ENCODE data around the gene ZNRD2.

ZNRD2 gene

DNA sequence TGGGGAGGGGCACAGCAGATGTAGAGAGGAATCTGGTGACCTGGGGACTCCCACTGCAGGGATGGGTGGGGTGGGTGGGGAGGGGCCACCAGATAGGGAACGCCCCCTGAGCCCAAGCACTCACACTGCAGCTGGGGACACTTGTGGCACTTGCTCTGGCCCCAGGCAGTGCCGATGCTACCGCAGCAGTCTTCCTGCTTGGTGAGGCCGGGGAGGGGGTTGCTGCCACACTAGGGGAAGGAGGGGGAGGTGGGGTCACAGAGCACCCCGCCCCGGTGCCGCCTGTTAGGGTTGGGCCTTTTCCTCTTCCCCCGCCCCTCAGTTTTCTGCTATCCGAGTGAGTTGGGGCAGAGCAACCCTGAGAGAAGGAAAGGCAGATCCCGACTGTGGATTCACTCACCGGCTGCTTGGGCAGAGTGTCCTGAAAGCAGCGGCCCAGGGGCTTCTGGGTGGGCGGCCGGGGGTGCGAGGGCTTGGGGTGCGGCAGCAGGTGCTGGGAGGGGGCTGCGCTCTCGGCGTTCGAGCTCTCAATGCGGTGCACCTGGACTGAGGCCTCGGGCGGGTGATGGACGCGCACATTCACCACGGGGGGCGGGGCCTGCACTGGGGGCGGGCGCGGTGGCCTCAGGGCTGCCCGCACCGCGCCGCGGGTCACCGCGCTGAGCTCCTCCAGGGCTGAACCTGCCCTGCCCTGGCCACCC is 16.8 kb upstream of the ZNRD2 start:
- peaks cover 21% of the 10 kb centered on the region for H3F3A ChIP-seq (ENCODE audit: insufficient read depth, low read length)
- peak overlapping the region; percentile 79 for H3K4me2 ChIP-seq (ENCODE audit: low read depth, low read length)
- H3K4me3 ChIP-seq (ENCODE audit: low read length) = peak overlapping the region; percentile 48
- no peaks in the 10 kb centered on the region for H3K9me2 ChIP-seq (replicated peaks; ENCODE audit: insufficient read depth, low read length)
- H4K20me1 ChIP-seq (ENCODE audit: insufficient read depth, low read length) = no peaks in the 10 kb centered on the region
- no peak for TF ChIP-seq EZH2 (optimal IDR thresholded peaks at IDR 0.05; ENCODE audit: low read depth, low read length)
- no peak for TF ChIP-seq EZH2phosphoT487 (IDR thresholded peaks at IDR 0.05; ENCODE audit: low read length)
- TF ChIP-seq, protein P1, sequence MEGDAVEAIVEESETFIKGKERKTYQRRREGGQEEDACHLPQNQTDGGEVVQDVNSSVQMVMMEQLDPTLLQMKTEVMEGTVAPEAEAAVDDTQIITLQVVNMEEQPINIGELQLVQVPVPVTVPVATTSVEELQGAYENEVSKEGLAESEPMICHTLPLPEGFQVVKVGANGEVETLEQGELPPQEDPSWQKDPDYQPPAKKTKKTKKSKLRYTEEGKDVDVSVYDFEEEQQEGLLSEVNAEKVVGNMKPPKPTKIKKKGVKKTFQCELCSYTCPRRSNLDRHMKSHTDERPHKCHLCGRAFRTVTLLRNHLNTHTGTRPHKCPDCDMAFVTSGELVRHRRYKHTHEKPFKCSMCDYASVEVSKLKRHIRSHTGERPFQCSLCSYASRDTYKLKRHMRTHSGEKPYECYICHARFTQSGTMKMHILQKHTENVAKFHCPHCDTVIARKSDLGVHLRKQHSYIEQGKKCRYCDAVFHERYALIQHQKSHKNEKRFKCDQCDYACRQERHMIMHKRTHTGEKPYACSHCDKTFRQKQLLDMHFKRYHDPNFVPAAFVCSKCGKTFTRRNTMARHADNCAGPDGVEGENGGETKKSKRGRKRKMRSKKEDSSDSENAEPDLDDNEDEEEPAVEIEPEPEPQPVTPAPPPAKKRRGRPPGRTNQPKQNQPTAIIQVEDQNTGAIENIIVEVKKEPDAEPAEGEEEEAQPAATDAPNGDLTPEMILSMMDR (IDR thresholded peaks at IDR 0.05; ENCODE audit: low read length) = no peak
- no peaks in the 10 kb centered on the region for H3K36me3 ChIP-seq (replicated peaks; ENCODE audit: insufficient read depth, low read length)
- H3K9me3 ChIP-seq (replicated peaks; ENCODE audit: insufficient read depth, low read length) = no peaks in the 10 kb centered on the region
- H3K27ac ChIP-seq (ENCODE audit: low read length) = peak overlapping the region; percentile 52; the same call in 1 of the 2 replicates
- DNase-seq = peak; percentile 90
- no peaks in the 10 kb centered on the region for H3K27me3 ChIP-seq (replicated peaks; ENCODE audit: insufficient read depth, low read length)
- H3K4me1 ChIP-seq (ENCODE audit: low read length) = peaks cover 22% of the 10 kb centered on the region
- H3K9ac ChIP-seq (ENCODE audit: low read length) = peak overlapping the region; percentile 52; the same call in 1 of the 2 replicates
- no peaks in the 10 kb centered on the region for H3K79me2 ChIP-seq (ENCODE audit: low read length)
- peak overlapping the region; percentile 7; the same call in 1 of the 2 replicates for H2AFZ ChIP-seq (ENCODE audit: low read length)

- H2AFZ ChIP-seq (ENCODE audit: low read length) = peak overlapping the region; percentile 7; the same call in 1 of the 2 replicates
These were observed 16.0 kb upstream of the ZNRD2 start for GRCh38 chr11:65554057-65554818.

DNA sequence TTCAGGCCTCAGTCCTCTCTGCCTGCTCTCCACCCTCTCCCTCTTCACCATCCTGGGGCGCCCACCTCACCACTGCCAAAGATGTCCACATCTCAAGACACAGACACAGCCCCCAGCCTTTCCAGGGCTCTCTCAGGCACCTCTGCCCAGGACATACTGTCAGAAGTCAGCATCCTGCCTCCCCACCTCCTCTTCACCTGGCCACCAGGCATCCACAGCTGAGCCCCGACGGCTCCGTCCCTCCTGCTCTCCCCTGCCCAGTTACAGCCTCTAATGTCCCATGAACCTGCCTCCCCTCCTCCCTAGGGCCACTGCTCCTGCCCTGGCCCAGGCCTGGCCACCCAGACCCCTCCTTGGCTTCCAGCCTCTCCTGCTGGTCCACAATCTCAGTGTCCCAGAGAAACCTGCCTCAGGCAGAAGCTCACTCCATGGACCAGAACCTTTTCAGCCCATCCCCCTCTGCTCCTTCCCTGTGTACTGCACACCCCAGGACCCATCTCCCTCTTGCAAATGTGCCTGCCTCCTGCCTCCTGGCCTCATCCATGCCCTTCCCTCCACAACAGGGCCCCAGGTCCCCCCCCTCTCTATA is 15.3 kb upstream of the ZNRD2 start:
- Histone ChIP-seq H3K27me3 (replicated peaks; ENCODE audit: insufficient read depth, low read length) (no peaks in the 10 kb centered on the region), H3K27ac (ENCODE audit: low read length) (no peak overlapping the region)
- TF ChIP-seq, protein P1 (IDR thresholded peaks at IDR 0.05; ENCODE audit: low read length) = no peak
- no peak for TF ChIP-seq EZH2phosphoT487 (IDR thresholded peaks at IDR 0.05; ENCODE audit: low read length)
- TF ChIP-seq EZH2 (optimal IDR thresholded peaks at IDR 0.05; ENCODE audit: low read depth, low read length) = no peak

More at GRCh38 chr11:65554057-65554818, 16.0 kb upstream of the ZNRD2 start:
- Histone ChIP-seq H3K79me2 (ENCODE audit: low read length) (no peaks in the 10 kb centered on the region), H3K27ac (ENCODE audit: low read length) (peak overlapping the region; percentile 52; the same call in 1 of the 2 replicates), H3K4me3 (ENCODE audit: low read length) (peak overlapping the region; percentile 48), H3K36me3 (replicated peaks; ENCODE audit: insufficient read depth, low read length) (no peaks in the 10 kb centered on the region), H3F3A (ENCODE audit: insufficient read depth, low read length) (peaks cover 22% of the 10 kb centered on the region), H3K4me2 (ENCODE audit: low read depth, low read length) (peak overlapping the region; percentile 79), H3K27me3 (replicated peaks; ENCODE audit: insufficient read depth, low read length) (no peaks in the 10 kb centered on the region), H4K20me1 (ENCODE audit: insufficient read depth, low read length) (no peaks in the 10 kb centered on the region), H3K9me3 (replicated peaks; ENCODE audit: insufficient read depth, low read length) (no peaks in the 10 kb centered on the region), H3K4me1 (ENCODE audit: low read length) (peaks cover 27% of the 10 kb centered on the region), H3K9me2 (replicated peaks; ENCODE audit: insufficient read depth, low read length) (no peaks in the 10 kb centered on the region), H3K9ac (ENCODE audit: low read length) (peak overlapping the region; percentile 52; the same call in 1 of the 2 replicates)
- TF ChIP-seq EZH2 (optimal IDR thresholded peaks at IDR 0.05; ENCODE audit: low read depth, low read length) (no peak), EZH2phosphoT487 (IDR thresholded peaks at IDR 0.05; ENCODE audit: low read length) (no peak)
- TF ChIP-seq, protein P1 (IDR thresholded peaks at IDR 0.05; ENCODE audit: low read length) = no peak
- no peak for DNase-seq

More for the DNA sequence above, 15.3 kb upstream of the ZNRD2 start:
- no peak overlapping the region for H2AFZ ChIP-seq (ENCODE audit: low read length)
- no peaks in the 10 kb centered on the region for H4K20me1 ChIP-seq (ENCODE audit: insufficient read depth, low read length)
- peaks cover 27% of the 10 kb centered on the region for H3K4me1 ChIP-seq (ENCODE audit: low read length)
- peaks cover 29% of the 10 kb centered on the region for H3F3A ChIP-seq (ENCODE audit: insufficient read depth, low read length)
- DNase-seq = no peak
- no peaks in the 10 kb centered on the region for H3K9me3 ChIP-seq (replicated peaks; ENCODE audit: insufficient read depth, low read length)
- H3K9ac ChIP-seq (ENCODE audit: low read length) = no peak overlapping the region
- H3K4me3 ChIP-seq (ENCODE audit: low read length) = no peak overlapping the region
- no peaks in the 10 kb centered on the region for H3K36me3 ChIP-seq (replicated peaks; ENCODE audit: insufficient read depth, low read length)
- no peaks in the 10 kb centered on the region for H3K79me2 ChIP-seq (ENCODE audit: low read length)
- H3K9me2 ChIP-seq (replicated peaks; ENCODE audit: insufficient read depth, low read length) = no peaks in the 10 kb centered on the region
- no peak overlapping the region for H3K4me2 ChIP-seq (ENCODE audit: low read depth, low read length)
